Nephron progenitor cell (in vitro differentiated cells): ENCODE measurements around the gene LATS2.
"Not testable (repeated sequence)": the region's sequence is repeated elsewhere in the genome, so short reads cannot be mapped to it uniquely, and the experiment has no call there.

Experiments
- DNase-seq: peaks from one replicate; pipeline ENCODE4 v3.0.0; 2021
- H3K27ac Mint-ChIP-seq: 2 replicates; pipeline ENCODE4 v1.8.0; 2021; ENCODE audit warnings: mild to moderate bottlenecking, moderate library complexity, mixed read lengths
- H3K27me3 Mint-ChIP-seq: 2 replicates; pipeline ENCODE4 v1.8.0; 2021; ENCODE audit warnings: mild to moderate bottlenecking, low read depth, mixed read lengths; ENCODE audit not compliant: poor library complexity
- H3K36me3 Mint-ChIP-seq: 2 replicates; pipeline ENCODE4 v1.8.0; 2021; ENCODE audit warnings: low read depth, mixed read lengths
- H3K4me1 Mint-ChIP-seq: 2 replicates; pipeline ENCODE4 v1.8.0; 2021; ENCODE audit warnings: mixed read lengths
- H3K4me3 Mint-ChIP-seq: 2 replicates; pipeline ENCODE4 v1.8.0; 2021; ENCODE audit warnings: mild to moderate bottlenecking, moderate library complexity, mixed read lengths
- H3K9me3 Mint-ChIP-seq: 2 replicates; pipeline ENCODE4 v1.8.0; 2021; ENCODE audit warnings: mild to moderate bottlenecking, moderate library complexity, mixed read lengths
- TF ChIP-seq, protein P1 (sequence below): fragments of 200-600 bp; sonication (generic); IDR thresholded peaks from 2 replicates; pipeline ENCODE4 v1.5.0; 2021; ENCODE audit warnings: antibody characterized with exemption

The LATS2 gene

GRCh38 chr13:20953245-20953931 lies 108.0 kb downstream of the LATS2 start:
- Mint-ChIP-seq H3K4me3 (no peak overlapping the region), H3K27me3 (peaks cover 17% of the 10 kb centered on the region), H3K27ac (no peak overlapping the region), H3K4me1 (peaks cover 12% of the 10 kb centered on the region), H3K36me3 (no peaks in the 10 kb centered on the region), H3K9me3 (peaks cover 15% of the 10 kb centered on the region)
- TF ChIP-seq, protein P1, sequence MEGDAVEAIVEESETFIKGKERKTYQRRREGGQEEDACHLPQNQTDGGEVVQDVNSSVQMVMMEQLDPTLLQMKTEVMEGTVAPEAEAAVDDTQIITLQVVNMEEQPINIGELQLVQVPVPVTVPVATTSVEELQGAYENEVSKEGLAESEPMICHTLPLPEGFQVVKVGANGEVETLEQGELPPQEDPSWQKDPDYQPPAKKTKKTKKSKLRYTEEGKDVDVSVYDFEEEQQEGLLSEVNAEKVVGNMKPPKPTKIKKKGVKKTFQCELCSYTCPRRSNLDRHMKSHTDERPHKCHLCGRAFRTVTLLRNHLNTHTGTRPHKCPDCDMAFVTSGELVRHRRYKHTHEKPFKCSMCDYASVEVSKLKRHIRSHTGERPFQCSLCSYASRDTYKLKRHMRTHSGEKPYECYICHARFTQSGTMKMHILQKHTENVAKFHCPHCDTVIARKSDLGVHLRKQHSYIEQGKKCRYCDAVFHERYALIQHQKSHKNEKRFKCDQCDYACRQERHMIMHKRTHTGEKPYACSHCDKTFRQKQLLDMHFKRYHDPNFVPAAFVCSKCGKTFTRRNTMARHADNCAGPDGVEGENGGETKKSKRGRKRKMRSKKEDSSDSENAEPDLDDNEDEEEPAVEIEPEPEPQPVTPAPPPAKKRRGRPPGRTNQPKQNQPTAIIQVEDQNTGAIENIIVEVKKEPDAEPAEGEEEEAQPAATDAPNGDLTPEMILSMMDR = no peak
- no peak for DNase-seq

DNA sequence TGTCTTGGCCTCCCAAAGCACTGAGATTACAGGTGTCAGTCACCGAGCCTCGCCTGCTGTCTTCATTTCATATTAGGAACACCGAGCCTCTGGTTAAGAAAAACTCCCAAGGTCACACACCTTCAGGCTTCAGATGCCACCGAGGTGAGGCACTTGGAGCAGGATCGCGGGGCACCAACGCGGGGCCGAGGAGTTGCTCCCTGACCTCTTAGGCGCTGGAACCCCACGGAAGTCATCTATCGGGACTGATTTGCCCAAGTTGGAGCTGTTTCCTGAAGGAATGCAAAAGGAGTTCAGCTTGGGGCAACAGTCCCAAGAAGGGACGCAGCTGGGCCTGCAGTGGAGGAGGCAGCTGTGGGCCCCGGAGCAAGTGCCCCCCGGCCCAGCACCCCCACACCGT lies 108.5 kb downstream of the LATS2 start:
- DNase-seq = no peak
- Mint-ChIP-seq H3K27ac (no peak overlapping the region), H3K9me3 (peaks cover 16% of the 10 kb centered on the region), H3K27me3 (peaks cover 23% of the 10 kb centered on the region), H3K4me3 (no peak overlapping the region), H3K36me3 (no peaks in the 10 kb centered on the region), H3K4me1 (peaks cover 12% of the 10 kb centered on the region)
- TF ChIP-seq, protein P1 = no peak

- not testable (repeated sequence) for H3K27ac Mint-ChIP-seq, H3K36me3 Mint-ChIP-seq, H3K4me3 Mint-ChIP-seq, DNase-seq
- peaks cover 16% of the 10 kb centered on the region for H3K9me3 Mint-ChIP-seq
- peaks cover 17% of the 10 kb centered on the region for H3K4me1 Mint-ChIP-seq
- peaks cover 59% of the 10 kb centered on the region for H3K27me3 Mint-ChIP-seq
Observed at GRCh38 chr13:20948001-20948400, 113.4 kb downstream of the LATS2 start.

DNA sequence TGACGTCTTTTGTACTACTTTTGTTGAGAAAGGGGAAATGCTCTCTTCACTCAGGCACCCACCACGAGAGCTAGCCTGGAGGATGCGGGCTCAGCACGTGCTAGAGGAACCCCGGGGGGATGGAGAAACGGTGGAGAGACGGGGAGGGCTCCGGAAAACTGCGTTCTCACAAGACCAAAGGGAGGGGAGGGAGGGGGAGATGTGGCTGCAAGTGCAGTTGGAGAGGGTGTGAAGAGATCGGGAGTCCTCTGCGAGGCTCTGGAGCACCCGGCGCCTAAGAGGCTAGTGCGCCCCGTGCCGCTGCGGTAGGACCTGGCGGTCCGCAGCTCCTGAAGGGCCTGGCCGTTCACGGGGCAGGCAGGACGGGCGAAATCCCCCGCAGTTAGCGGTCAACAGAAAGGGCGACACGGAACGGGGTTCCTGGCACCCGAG lies 115.4 kb downstream of the LATS2 start:
- peaks cover 16% of the 10 kb centered on the region for H3K9me3 Mint-ChIP-seq
- peaks cover 9% of the 10 kb centered on the region for H3K4me1 Mint-ChIP-seq
- no peaks in the 10 kb centered on the region for H3K36me3 Mint-ChIP-seq
- TF ChIP-seq, protein P1 = no peak
- no peak overlapping the region for H3K27ac Mint-ChIP-seq
- H3K4me3 Mint-ChIP-seq = peak overlapping the region; percentile 60
- peak; percentile 28 for DNase-seq
- H3K27me3 Mint-ChIP-seq = peaks cover 54% of the 10 kb centered on the region

GRCh38 chr13:20942938-20943559 lies 118.3 kb downstream of the LATS2 start:
- peak; percentile 28 for DNase-seq
- Mint-ChIP-seq H3K4me1 (peaks cover 14% of the 10 kb centered on the region), H3K27ac (peak overlapping the region; percentile 96), H3K4me3 (no peak overlapping the region), H3K9me3 (no peaks in the 10 kb centered on the region), H3K36me3 (no peaks in the 10 kb centered on the region), H3K27me3 (peaks cover 44% of the 10 kb centered on the region)
- TF ChIP-seq, protein P1 = no peak

GRCh38 chr13:20940511-20940910 lies 120.9 kb downstream of the LATS2 start:
- not testable (repeated sequence) for H3K27ac Mint-ChIP-seq, DNase-seq, H3K9me3 Mint-ChIP-seq, H3K36me3 Mint-ChIP-seq, H3K4me3 Mint-ChIP-seq
- Mint-ChIP-seq H3K4me1 (peaks cover 14% of the 10 kb centered on the region), H3K27me3 (peaks cover 19% of the 10 kb centered on the region)

DNA sequence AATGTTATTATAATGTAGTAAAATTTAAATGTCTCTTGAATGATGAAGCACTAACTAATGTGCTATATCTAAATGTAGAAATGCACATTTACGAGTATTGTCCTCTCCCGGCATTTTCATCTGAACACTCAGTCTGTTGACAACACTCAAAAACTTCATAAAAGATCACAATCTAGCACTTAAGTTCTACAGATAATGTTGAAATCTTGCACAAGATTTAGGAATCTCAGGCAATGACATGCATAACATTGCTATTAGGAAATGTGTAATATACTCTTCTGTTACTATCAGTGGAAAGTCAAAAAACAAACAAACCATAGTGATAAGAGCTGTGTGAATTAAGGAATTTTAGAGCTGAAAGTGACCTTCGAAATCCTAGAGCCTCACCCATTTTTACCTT lies 121.3 kb downstream of the LATS2 start:
- Mint-ChIP-seq H3K36me3 (no peaks in the 10 kb centered on the region), H3K27me3 (peaks cover 14% of the 10 kb centered on the region), H3K9me3 (no peaks in the 10 kb centered on the region), H3K27ac (no peak overlapping the region), H3K4me3 (no peak overlapping the region), H3K4me1 (peaks cover 14% of the 10 kb centered on the region)
- no peak for DNase-seq
- TF ChIP-seq, protein P1 = no peak
